K562 (cell line): Measurements from ENCODE around the gene CBL. TPM values are rescaled to one million over a fixed set of nuclear protein-coding genes. Genes with fewer than 3 reads are reported as not detected.

Experiments
- C11orf30 ChIP-seq: fragments of 450-650 bp; IDR thresholded peaks from 2 replicates; pipeline ENCODE4 v1.6.1; 2016; ENCODE audit warnings: low read depth, mild to moderate bottlenecking
- CEBPG ChIP-seq, 3 experiments: fragments of 200-800 bp in 1 of 3; sonication (Bioruptor generic) in 1 of 3; sonication (generic) in 1 of 3; formaldehyde crosslinking in 1 of 3; IDR thresholded peaks in 2 of 3; conservative IDR thresholded peaks in 1 of 3; 2 replicates each; pipeline versions ENCODE4 v1.6.1 to v1.8.0; 2016 to 2022; ENCODE audit warnings: missing compliant biosample characterization in 2 of 3, missing genetic modification characterization in 2 of 3, mild to moderate bottlenecking in 1 of 3, missing genetic modification reagents in 1 of 3
- CEBPZ ChIP-seq: fragments of 150-350 bp; IDR thresholded peaks from 2 replicates; pipeline ENCODE4 v1.6.1; 2014; ENCODE audit warnings: low read depth, mild to moderate bottlenecking, low read length, borderline replicate concordance
- CHAMP1 ChIP-seq: fragments of 450-650 bp; IDR thresholded peaks from 2 replicates; pipeline ENCODE4 v1.6.1; 2016; ENCODE audit warnings: mild to moderate bottlenecking
- FOXA1 ChIP-seq: fragments of 450-650 bp; IDR thresholded peaks from 2 replicates; pipeline ENCODE4 v1.6.1; 2016; ENCODE audit warnings: mild to moderate bottlenecking, borderline replicate concordance
- FOXM1 ChIP-seq, 2 experiments: fragments of 450-650 bp in 1 of 2; sonication (generic) in 1 of 2; formaldehyde crosslinking in 1 of 2; IDR thresholded peaks; 2 replicates each; pipeline versions ENCODE4 v1.6.1 to v1.9.0; 2017 to 2022; ENCODE audit warnings: low read depth in 2 of 2, mild to moderate bottlenecking in 2 of 2, missing genetic modification reagents in 1 of 2, moderate library complexity in 1 of 2
- HEY1 ChIP-seq: fragments of 250-450 bp; sonication (Bioruptor Pico); IDR thresholded peaks from 2 replicates; pipeline ENCODE4 v1.5.0; 2020; ENCODE audit warnings: mild to moderate bottlenecking, moderate library complexity, borderline replicate concordance
- IFI16 ChIP-seq: fragments of 250-450 bp; sonication (Bioruptor Pico); IDR thresholded peaks from 2 replicates; pipeline ENCODE4 v2.1.2; 2022; ENCODE audit warnings: mild to moderate bottlenecking, inconsistent platforms
- IRF2 ChIP-seq: sonication (generic); formaldehyde crosslinking; IDR thresholded peaks from 2 replicates; pipeline ENCODE4 v1.8.1; 2022; ENCODE audit warnings: mild to moderate bottlenecking, missing genetic modification reagents
- KDM1A ChIP-seq, 2 experiments: fragments of 450-650 bp; IDR thresholded peaks; 2 replicates each; pipeline ENCODE4 v1.6.1; 2016; ENCODE audit warnings: mild to moderate bottlenecking in 2 of 2
- KLF13 ChIP-seq: fragments of 450-650 bp; IDR thresholded peaks from 2 replicates; pipeline ENCODE4 v1.6.1; 2016; ENCODE audit warnings: missing genetic modification characterization, low read depth, mild to moderate bottlenecking, missing compliant biosample characterization, moderate library complexity, borderline replicate concordance
- MAFF ChIP-seq: IDR thresholded peaks from 2 replicates; pipeline ENCODE4 v1.6.1; 2012; ENCODE audit warnings: low read length, improper control_type of control experiment
- NEUROD1 ChIP-seq: fragments of 150-350 bp; IDR thresholded peaks from 2 replicates; pipeline ENCODE4 v1.6.1; 2014; ENCODE audit warnings: borderline replicate concordance, low read length, low read depth; ENCODE audit not compliant: partially characterized antibody
- POLR2B ChIP-seq: fragments of 450-650 bp; IDR thresholded peaks from 2 replicates; pipeline ENCODE4 v1.6.1; 2018; ENCODE audit warnings: low read depth; ENCODE audit not compliant: partially characterized antibody
- RB1 ChIP-seq: fragments of 450-650 bp; IDR thresholded peaks from 2 replicates; pipeline ENCODE4 v1.6.1; 2017; ENCODE audit warnings: low read depth, mild to moderate bottlenecking
- STAT5B ChIP-seq: fragments of 250-450 bp; sonication (Bioruptor Pico); IDR thresholded peaks from 2 replicates; pipeline ENCODE4 v1.8.0; 2021; ENCODE audit warnings: mild to moderate bottlenecking, inconsistent platforms
- SUPT5H ChIP-seq: fragments of 450-650 bp; IDR thresholded peaks from 2 replicates; pipeline ENCODE4 v1.6.1; 2016
- TAF1 ChIP-seq: IDR thresholded peaks from 2 replicates; pipeline ENCODE4 v1.6.1; 2011; ENCODE audit warnings: mild to moderate bottlenecking, low read length, moderate library complexity; ENCODE audit not compliant: insufficient read depth, control insufficient read depth, severe bottlenecking; ENCODE audit errors: extremely low read depth
- WHSC1 ChIP-seq: IDR thresholded peaks from one replicate; pipeline ENCODE4 v1.6.1; 2012; ENCODE audit warnings: low read length, control low read depth, inconsistent platforms
- ZBTB17 ChIP-seq: fragments of 450-650 bp; formaldehyde crosslinking; IDR thresholded peaks from 2 replicates; pipeline ENCODE4 v1.4.0; 2020; ENCODE audit warnings: mild to moderate bottlenecking
- ZNF12 ChIP-seq: sonication (generic); formaldehyde crosslinking; IDR thresholded peaks from 2 replicates; pipeline ENCODE4 v1.4.0; 2020; ENCODE audit warnings: mild to moderate bottlenecking, missing genetic modification reagents
- ZNF282 ChIP-seq: sonication (generic); formaldehyde crosslinking; IDR thresholded peaks from 2 replicates; pipeline ENCODE4 v1.8.1; 2023; ENCODE audit warnings: missing genetic modification reagents
- polyA plus RNA-seq, 8 experiments: library from polyadenylated mRNA; depleted of rRNA in 4 of 8; stranded (reverse) in 5 of 8; unstranded in 3 of 8; fragments of >200 nt; fragmentation: Nextera tagmentation in 2 of 8; fragmentation: Illumina TruSeq in 1 of 8; extraction: Ambion mirVana in 2 of 8; extraction: Trizol in 1 of 8; gene quantifications; 2 replicates each; pipeline versions ENCODE4 v1.2.1 to v1.2.3, GENCODE V29; 2011 to 2014; ENCODE audit warnings: inconsistent platforms in 1 of 8, missing spikeins in 1 of 8
- total RNA-seq, 7 experiments: library from RNA; depleted of rRNA in 6 of 7; stranded (reverse); fragments of >200 nt in 6 of 7; fragmentation: Illumina TruSeq in 2 of 7; extraction: Trizol in 2 of 7; gene quantifications; 2 replicates each; pipeline versions ENCODE4 v1.2.1 to v1.2.3, GENCODE V29; 2011 to 2021; ENCODE audit warnings: low replicate concordance in 1 of 7

CBL gene
- total and polyA plus RNA-seq, 9 of the 15 experiments (the other 6 are each of a cell fraction or from before 2014, with no cell fraction given), result 3.2 to 24.9 (median 9.9) TPM

- TF ChIP-seq FOXM1 (IDR thresholded peaks at IDR 0.05; ENCODE audit: low read depth), result no peak
- TF ChIP-seq FOXM1 (CRISPR knock-in tag; IDR thresholded peaks at IDR 0.05; ENCODE audit: low read depth), result peak; percentile 39; the same call in 1 of the 2 replicates
- TF ChIP-seq SUPT5H, result peak; percentile 77
- TF ChIP-seq TAF1, result peak; percentile 98
- no peak for TF ChIP-seq ZBTB17 (CRISPR knock-in tag)
- no peak for TF ChIP-seq IFI16
- TF ChIP-seq CEBPZ, result no peak
- no peak; a peak in 1 of 4 replicates for TF ChIP-seq KDM1A (IDR thresholded peaks at IDR 0.05)
- no peak for TF ChIP-seq C11orf30
- no peak for TF ChIP-seq FOXA1
- TF ChIP-seq ZNF12 (CRISPR knock-in tag), result no peak
- TF ChIP-seq HEY1, result no peak
- TF ChIP-seq IRF2 (CRISPR knock-in tag), result no peak
- no peak for TF ChIP-seq KLF13 (tag)
- peak; percentile 67; the same call in 1 of the 2 replicates for TF ChIP-seq RB1
- no peak for TF ChIP-seq CHAMP1
- TF ChIP-seq STAT5B, result no peak
- TF ChIP-seq POLR2B, result peak; percentile 79
- TF ChIP-seq MAFF, result no peak
- TF ChIP-seq CEBPG (CRISPR knock-in tag; IDR thresholded peaks at IDR 0.05), result no peak
- TF ChIP-seq CEBPG (tag; conservative IDR thresholded peaks at IDR 0.05 in 1 of 2, IDR thresholded peaks at IDR 0.05 in 1 of 2), result no peak
- TF ChIP-seq WHSC1, result no peak
- TF ChIP-seq NEUROD1, result no peak
- TF ChIP-seq ZNF282 (CRISPR knock-in tag), result no peak
Observed at GRCh38 chr11:119316729-119317591, 110.8 kb downstream of the CBL start, which contains the start of gene MCAM (continued).
